HG03565 (cell line): Measurements from ENCODE around the gene CRAT.

ENCODE experiments used
- ATAC-seq: cut with Tn5 transposase; IDR thresholded peaks from one replicate; pipeline ENCODE4 v1.9.1; 2021; ENCODE audit warnings: mild to moderate bottlenecking, moderate library complexity; ENCODE audit not compliant: unreplicated experiment

Gene CRAT

DNA sequence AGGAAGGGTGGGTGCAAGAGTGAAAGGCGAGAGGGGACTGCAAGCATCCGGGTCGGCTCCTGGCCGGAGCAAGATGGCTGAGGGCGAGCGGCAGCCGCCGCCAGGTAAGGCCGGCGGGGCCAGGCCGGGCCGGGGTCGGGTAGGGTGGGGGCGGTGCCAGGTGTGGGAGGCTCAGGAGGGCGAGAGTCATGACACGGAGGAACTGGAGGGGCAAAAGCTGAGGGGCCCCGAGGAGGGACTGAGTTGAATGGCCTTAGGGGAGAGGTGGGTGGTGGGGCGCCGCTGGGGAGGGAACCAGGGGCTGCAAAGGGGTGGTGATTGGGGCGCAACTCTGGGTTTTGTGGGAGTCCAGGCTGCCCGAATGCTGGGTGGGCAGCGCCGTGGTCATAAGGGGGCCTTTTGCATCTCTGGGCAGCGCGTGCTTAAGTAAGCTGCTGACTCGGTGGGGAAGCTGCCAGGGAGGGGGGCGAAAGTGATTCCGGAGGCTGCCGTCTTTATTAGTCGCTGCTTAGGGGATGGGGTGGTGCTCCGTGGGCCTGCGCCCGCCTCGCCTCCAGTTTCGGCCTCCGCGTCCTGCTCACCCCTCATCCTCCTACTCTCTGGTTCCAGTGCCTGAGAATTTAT, 1.0 kb upstream of the CRAT start:
- no peak for ATAC-seq

DNA sequence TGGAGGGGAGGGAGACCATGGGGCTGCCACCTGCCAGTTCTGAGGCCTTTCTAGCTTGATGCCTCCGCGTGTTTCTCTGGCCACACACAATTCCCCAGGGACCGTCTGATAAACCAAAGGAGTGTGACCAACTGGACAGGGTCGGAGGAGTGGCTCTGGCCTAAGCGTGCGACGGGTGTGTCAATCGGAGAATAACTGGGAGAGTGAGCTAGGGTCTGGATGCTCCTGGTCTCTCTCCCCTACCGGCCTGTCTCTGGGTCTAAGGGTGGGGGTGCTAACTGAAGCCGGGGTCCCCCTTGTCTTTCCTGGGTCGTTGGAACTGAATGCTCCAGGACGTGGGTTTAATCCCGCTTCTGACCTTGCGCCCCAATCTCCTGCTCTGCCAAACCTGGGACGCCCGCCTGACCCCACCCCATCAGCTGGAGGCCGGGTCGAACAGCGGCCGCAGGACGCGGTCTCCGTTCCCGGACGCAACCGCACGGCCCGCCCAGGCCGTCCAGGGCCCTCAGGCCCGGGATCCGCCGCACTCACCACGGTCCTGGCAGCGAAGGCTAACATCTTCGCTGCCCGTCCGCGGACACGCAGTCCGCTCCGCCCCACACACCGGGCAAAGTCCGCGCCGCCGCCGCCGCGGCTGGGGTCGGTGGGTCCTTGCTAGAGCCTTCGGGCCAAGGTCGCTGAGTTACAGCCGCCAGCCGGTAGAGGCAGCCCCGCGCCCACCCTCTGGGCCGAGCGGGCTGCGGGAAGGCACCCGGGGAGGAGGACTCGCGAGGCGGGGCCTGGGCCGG, 447 bp downstream of the CRAT start:
- ATAC-seq, result no peak

DNA sequence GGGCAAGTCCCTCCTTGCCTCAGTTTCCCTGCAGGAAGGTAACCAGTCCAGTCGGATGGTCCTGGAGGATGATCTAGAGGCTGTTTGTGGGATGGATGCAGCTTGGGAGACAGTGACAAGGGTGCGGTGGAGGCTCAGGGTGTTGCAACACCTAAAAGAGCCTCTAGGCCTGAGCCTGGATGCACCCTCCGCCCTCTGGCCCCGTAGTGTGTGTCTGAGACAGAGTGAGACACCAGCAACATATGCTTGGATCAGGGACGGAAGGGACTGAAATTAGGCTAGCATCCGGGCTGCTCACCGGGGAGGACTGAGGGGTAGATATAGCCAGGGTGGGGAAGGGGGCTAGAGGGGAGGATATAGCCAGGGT, 1.1 kb downstream of the CRAT start:
- no peak for ATAC-seq

DNA sequence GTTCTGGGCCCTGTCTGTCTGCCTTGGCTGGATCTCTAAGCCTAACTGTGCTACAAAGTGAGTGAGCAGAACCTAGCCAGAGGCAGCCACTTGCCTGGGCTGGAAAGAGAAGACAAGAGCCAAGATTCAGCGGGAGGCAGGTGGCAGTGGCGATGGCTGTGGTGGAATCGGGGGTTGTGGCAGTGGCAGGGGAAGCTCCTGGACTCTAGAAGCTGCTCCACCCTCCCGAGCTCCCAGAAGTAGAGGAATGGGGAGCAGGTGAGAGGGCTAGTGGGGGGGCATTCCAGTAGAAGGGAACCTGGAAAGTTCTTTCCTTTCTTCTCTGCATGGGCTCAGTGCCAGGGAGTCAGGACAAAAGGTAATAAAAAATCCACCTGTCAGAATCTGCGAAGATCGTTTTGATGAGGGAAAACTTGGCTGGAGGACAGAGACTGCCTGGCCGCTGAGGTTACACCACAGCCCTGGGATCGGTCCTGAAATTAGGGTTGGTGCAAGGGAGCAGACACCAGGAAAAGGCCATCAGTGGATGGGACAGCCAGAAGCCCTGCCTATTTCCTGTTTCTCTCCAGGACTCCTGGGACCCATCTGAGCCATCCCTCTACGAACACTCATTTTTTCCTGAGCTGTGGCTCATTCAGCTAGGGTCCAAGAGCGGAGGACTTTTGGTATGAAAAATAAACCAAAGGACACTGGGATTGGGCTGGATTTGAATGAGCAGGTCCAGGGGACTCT, 1.6 kb downstream of the CRAT start:
- ATAC-seq, result no peak

DNA sequence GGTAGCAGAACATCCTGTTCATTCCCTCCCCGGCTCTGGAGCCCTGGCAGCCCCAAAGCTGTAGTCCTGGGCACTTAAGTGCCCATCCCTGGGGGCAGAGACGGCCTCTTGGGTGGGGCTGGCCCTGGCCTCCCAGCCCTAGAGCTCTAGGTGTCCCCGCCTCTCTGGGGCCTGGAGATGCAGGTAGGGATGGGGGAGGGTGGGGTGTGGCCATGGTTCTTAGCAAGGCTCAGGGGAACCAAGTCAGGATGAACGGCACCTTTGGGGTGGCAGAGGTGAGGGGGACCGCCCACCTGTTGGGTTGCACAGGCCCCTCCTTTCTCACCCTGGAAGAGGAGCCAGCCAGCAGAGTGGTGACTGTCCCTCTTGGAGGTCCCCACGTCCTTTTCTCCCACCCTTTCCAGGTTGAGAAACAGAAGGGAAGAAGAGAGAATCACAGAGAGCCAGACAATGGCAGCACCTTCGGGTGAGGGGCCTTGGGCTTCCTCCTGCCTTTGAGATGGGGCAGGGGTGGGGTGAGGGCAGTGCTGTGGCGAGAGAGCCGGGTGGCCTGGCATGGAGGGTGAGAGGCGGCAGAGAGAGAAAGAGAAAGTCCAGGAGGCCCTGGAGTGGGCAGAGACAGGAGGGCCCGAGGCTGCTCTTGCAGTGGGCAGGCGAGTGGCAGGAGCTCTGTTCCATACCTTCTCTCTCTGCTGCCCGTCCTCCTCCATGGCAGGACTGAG, 2.3 kb downstream of the CRAT start:
- ATAC-seq, result no peak

DNA sequence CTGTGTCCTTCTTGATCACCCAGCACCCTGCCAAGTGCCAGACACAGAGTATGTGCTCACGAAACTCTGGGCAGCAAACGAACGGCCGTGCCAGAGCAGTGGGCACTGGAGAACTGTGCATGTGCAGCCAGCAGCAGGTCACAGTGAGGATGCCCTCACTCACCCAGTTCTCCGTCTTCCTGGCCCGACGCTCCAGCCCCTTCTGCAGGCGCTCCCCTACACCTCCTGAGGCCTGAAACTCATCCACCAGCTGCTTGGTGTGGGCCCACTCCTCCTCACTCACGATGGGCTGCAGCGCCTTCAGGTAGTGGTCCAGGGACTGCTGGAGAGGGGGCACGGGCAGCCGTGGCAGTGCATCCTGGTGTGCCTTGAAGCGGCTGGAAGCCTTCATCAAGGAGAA, 2.9 kb downstream of the CRAT start:
- ATAC-seq, result no peak

DNA sequence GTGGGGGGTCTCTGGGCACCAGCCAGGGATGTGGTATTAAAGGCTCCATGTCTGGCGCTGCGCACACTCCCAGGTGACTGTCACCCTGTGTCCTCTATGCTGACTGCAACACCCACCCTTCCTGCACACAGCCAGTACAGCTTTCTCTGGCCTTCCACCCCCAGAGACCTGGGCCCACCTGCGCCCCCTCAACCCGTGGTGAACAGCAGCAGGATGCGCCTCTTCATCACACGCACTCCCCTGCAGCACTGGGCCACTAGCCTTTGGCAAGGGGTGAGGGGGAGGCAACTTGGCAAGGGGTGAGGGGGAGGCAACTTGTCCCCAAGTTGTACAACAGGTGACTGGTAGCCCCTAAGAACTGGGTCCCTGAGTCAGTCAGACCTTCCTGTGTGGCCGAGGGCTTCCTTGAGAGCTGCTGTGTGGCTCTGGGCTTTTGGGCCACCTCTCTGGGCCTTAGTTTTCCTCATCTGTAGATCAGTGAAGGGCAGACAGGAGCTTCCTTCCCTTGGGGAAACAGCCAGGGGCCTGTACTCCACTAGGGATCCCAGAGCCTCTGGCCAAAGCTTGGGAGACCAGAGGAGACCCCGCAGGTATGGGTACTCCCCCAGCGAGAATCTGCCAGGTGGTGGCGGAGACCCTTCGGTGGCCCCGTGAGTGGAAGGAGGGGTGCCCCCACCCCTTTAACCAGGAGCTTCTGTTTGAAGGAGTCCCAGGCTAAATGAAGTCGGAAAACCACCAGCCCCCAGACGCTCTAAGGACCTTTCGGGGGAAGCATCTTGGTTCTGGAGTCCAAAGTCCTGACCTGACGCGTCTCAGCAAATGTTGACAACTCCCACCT, 4.5 kb downstream of the CRAT start:
- ATAC-seq, result no peak

DNA sequence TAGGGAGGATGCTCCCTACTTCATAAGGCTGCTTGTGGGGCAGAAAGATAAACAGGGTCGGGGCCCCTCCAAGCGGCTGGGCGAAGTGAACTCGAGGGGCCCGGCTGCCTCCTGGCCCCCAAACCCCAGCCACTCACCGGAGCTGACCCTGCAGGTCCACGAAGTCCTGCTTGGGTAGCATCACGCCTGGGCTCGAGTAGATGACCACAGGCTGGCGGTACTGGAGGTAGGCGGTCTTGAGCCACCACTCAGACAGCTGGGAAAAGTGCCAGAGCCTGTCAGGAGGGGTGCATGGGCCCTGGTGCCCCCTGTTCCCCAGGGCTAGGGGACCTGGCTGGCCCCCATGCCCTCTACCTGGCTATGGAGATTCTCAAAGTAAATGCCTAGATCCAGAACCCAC, 6.5 kb downstream of the CRAT start:
- no peak for ATAC-seq

DNA sequence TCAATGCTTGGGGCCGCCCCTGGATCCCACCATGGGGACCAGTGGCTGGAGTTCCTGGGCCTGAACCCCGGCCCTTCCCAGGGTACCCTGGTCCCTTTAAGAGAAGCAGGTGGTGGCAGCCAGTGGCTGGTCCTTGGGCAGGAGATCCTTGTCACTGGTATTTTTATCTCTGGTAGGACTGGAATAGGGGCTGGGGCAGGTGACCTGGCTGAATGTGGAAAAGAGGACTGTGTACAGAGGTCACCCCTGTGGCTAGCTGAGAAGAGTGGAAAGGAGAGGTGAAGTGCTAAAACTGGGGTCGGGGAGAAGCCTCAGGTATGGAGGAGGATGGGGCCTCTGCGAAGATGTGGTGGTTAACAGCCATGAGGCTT, 7.0 kb downstream of the CRAT start:
- ATAC-seq, result no peak

DNA sequence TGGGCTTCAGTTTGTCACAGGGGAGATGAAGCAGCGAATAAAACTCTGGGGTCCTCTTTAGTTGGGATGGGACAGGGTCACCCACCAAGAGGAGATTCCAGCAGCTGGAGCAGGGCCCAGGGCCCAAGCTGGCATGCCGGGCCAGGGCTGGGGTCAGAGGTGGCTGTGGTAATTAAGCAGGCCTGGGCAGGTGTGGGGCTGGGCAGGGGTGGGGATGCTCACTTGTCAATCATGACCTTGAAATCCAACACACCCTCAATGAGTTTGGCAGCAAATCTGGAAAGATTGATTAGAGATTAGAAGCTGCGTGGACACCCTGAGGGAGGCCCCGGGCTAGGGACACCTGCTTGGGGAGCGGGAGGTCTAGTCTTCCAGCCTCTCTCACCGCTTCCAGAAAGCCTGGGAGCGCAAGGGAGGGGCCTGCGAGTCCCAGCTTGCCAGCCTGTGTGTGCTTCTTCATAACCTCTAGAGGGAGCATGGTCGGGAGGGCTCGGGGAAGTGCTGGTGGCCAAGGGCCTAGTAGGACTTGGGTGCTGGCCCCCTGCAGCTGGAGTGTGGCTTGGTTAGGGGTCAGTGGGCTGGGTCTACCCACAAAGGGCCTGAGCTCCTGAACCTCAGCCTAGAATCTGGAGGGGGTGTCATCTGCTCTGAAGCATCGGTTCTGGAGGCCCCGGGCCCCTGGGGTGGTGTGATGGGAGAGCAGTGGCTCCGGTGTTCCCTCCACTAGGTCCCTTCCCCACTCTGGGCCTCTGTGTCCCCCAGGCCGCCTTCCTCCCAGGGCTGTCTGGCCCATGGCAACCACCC, 7.6 kb downstream of the CRAT start:
- ATAC-seq, result no peak

DNA sequence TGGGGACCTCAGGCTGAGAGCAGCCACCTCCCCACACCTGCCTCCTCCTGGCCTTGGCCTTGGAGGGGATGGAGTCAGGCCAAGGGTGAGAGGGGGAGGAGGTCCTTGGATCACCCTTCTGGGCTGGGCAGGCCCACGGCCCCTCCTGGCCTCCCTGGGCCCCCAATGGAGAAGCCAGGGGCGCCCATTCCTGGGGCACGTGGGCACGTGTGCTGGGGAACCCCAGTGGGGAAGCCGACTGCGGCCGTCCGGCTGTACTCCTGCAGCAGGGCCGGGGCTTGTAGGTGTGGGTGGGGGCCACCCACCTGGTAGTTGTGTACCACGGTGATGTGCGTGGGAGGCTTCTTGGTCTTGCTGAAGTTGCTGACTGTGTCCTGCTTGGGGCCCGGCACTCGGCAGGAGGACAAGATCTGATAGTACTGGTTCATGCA, 8.5 kb downstream of the CRAT start:
- ATAC-seq, result no peak

DNA sequence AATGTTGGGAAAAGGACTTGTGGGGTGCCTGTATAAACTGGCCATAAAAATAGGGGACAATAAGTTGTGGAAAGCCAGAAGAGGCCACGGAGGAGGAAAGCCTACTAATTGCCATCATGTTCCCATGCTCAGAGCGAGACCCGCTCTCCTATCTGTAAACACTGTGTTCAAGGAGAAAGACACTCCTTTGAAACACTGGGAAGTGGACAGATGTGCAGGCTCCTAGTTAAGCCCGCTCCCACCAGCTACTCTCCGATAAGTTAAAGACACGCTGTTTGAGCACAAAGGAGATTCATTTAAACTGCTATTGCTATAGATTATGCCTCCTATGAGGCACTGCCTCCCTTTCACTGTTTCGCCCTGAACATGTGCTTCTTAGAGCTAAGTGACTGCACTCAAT, 9.3 kb downstream of the CRAT start:
- ATAC-seq, result no peak

DNA sequence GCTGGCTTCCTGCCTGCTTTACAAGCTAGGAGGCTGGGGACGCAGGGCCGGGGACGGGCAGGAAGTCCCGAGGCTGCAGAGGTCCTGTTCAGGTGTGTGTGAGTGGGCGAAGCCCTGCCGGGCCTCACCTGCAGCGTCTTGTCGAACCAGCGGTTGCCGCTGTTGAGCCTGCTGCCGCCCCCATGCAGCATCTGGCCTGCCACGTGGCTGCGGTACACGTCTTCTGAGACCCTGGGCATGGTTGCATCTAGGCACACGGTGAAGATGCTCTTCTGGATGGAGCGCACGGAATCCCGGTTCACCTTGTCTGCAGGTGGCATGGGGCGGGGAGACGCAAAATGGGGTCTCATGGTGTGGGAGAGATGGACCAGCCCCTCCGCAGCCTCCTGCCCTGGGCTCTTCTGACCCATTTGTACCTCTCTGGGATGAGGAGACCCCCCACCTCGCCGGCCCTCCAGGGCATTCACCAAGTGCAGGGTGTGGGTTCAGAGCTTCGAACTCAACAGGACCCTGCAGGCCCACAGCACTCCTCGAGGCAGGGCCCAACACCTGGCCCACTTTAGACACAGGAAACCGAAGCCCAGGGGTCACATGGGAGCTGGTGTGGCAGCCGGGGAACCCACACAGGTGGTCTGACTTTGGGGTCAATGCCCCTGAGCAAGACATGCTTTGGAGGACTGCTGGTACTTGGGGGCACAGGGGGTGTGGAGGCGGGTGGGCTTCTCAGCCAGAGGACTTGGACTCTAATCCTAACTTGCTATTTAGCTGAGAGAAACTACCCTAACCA, 10.0 kb downstream of the CRAT start:
- ATAC-seq, result no peak

DNA sequence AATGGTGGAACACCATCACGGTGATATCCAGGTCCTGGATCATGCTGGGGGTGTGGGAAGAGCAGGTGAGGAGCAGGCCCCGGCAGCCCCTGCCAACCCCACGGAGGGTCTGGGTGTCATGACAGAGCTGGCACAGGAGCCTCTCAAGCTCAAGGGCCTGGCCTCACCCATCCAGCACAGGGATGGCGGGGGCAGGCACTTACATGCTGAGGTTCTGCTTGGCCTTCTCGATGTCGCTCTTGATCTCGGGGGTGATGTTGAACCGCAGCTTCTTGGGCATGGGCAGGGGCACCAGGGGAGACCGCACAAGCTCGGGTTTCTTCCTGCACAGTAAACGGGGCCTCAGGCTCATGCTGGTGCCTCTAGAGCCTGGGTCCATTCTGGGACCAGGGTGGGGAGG, 12.3 kb downstream of the CRAT start:
- ATAC-seq, result no peak

DNA sequence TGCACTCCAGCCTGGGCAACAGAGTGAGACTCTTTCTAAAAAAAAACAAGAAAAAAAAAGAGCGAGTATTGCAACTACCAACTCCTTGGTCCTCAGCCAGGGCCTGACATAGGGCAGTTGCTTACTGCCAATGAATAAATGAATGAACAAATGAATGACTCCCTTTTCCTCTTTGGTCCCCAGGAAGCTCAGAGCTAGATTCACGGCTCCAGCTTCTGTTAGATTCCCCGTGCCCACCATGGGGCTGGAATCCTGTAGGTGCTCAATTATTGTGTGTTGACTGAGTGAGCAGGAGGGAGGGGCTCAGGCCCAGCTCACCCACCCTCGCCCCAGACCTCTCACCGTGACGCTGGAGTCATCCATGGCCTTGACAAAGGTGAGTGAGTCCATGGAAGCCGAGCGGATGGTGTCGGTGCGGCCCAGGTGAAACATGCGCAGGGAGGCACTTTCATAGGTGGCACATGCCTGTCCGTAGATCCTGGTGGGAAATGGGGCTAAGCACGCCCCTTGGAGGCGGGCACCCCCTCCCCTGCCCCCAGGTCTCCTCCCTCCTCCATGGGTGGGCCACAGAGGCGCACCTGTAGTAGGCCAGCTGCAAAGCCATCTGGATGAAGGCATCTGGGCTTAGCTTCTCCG, 12.8 kb downstream of the CRAT start:
- no peak for ATAC-seq

DNA sequence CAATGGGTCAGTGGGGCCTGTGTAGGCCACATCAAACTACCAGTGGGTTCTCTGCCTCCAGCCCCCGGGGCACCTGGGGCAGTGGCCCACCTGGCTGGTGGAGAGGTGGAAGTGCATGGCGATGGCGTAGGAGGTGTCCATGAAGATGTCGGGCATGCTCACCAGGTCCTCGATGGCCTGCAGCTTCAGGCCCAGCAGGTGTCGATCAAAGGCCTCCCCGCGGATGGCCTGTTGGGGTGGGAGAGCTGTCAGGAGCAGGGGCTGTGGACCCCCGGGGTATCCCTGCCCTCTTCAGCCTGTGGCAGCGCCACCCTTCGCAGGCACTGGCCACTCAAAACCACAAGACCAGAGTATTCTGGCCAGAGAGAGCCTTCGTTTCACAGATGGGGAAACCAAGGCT, 14.7 kb downstream of the CRAT start:
- ATAC-seq, result no peak

DNA sequence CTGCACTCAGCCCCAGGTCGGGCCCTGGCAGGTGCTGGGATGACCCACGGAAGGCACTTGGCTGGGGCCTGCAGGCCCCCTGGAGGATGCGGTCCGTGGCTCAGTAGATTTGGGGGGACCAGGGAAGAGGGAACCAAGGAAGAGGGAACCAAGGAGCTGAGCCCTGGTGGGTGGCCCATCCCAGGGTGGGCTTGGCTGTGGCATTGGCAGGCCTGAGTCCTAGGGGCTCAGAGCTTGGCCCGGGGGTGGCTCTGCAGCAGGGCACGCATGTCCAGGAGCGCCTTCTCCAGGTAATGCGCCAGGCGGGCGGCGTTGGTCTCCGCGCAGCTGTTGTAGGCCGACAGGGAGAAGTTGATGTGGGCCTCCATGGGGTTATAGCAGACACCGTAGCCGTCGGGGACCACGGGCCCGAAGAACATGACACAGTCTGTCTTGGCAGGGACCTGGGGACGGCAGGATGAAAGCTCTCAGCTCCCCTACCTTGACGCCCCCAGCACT, 15.4 kb downstream of the CRAT start:
- ATAC-seq, result no peak

DNA sequence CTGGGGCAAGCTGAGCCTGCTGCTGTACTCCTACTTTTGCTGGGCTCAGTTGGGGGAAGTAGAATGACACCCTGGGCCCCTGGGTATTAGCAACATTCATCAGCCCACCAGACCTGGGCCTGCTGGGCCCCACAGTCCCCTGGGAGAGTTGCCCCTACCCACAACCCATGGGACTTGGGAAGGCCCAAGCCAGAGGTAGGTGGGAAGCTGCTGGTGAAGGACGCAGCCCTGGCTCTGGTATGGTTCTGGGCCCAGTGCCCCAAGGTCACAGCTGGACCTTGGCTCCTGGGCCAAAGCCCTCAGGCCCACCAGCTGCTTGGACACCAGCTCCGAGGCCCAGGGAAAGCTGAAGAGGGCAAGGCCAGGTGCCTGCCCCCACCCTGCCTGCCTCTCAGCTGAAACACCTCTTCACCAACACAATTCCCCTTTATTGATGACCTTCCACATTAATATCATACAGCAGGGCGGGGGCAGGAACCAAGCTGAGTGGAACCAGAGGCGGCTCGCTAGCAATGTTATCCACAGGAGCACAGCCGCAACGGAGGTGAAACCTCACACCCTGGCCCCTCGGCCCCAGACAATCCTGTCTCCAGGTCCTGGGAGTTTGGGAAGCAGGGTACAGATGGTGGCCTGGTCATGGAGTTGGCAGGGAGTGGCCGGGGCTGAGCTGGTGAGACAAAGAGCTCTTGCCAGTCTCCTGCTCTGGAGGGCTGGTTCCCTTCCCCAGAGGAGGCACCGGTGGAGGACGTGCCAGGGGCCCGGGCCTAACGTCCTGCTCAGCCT, 16.0 kb downstream of the CRAT start:
- no peak for ATAC-seq
